GM23338 (cell line): ENCODE measurements around the gene LARGE1. TPM values are rescaled to one million over a fixed set of nuclear protein-coding genes. Genes with fewer than 3 reads are reported as not detected.

ENCODE experiments used
- ATAC-seq: fragments of 200-7000 bp; cut with Tn5 transposase; 3 replicates; pipeline ENCODE4 v1.9.1; 2020
- DNase-seq: peaks from one replicate; pipeline ENCODE4 v3.0.0-alpha.2; 2015; ENCODE audit warnings: low spot score
- H2AFZ ChIP-seq: fragments of 200-600 bp; sonication (generic); 2 replicates; pipeline ENCODE4 v1.8.0; 2016; ENCODE audit warnings: antibody characterized with exemption, mild to moderate bottlenecking, moderate library complexity
- H3F3A ChIP-seq: fragments of 200-600 bp; sonication (generic); replicated peaks from 2 replicates; pipeline ENCODE4 v1.8.0; 2017; ENCODE audit warnings: antibody characterized with exemption, mixed run types, low read depth
- H3K27ac ChIP-seq: fragments of 200-600 bp; sonication (generic); 2 replicates; pipeline ENCODE4 v1.6.1; 2016; ENCODE audit warnings: low read depth
- H3K27me3 ChIP-seq: fragments of 200-600 bp; sonication (generic); 2 replicates; pipeline ENCODE4 v1.8.0; 2016; ENCODE audit warnings: mild to moderate bottlenecking, mixed run types, moderate library complexity; ENCODE audit not compliant: insufficient read depth
- H3K36me3 ChIP-seq: fragments of 200-600 bp; sonication (generic); 2 replicates; pipeline ENCODE4 v1.8.0; 2016; ENCODE audit warnings: mild to moderate bottlenecking; ENCODE audit not compliant: insufficient read depth
- H3K4me1 ChIP-seq: fragments of 200-600 bp; sonication (generic); 2 replicates; pipeline ENCODE4 v1.8.0; 2016; ENCODE audit warnings: mild to moderate bottlenecking, moderate library complexity; ENCODE audit not compliant: insufficient read depth
- H3K4me2 ChIP-seq: fragments of 200-600 bp; sonication (generic); 2 replicates; pipeline ENCODE4 v1.7.1; 2017; ENCODE audit warnings: mixed run types
- H3K4me3 ChIP-seq: fragments of 200-600 bp; sonication (generic); 2 replicates; pipeline ENCODE4 v1.6.1; 2016; ENCODE audit warnings: mixed run types
- H3K79me2 ChIP-seq: fragments of 200-600 bp; sonication (generic); replicated peaks from 2 replicates; pipeline ENCODE4 v1.8.0; 2017; ENCODE audit warnings: mild to moderate bottlenecking; ENCODE audit not compliant: insufficient read depth
- H3K9me2 ChIP-seq: fragments of 200-600 bp; sonication (generic); 2 replicates; pipeline ENCODE4 v1.8.0; 2017; ENCODE audit not compliant: insufficient read depth
- H4K20me1 ChIP-seq: fragments of 200-600 bp; sonication (generic); replicated peaks from 2 replicates; pipeline ENCODE4 v1.8.0; 2017; ENCODE audit warnings: mild to moderate bottlenecking; ENCODE audit not compliant: insufficient read depth
- H3K27ac Mint-ChIP-seq: 2 replicates; pipeline ENCODE4 v1.8.0; 2020; ENCODE audit warnings: inconsistent platforms, mild to moderate bottlenecking, moderate library complexity, mixed read lengths
- H3K27me3 Mint-ChIP-seq: 3 replicates; pipeline ENCODE4 v1.8.0; 2022; ENCODE audit warnings: low read depth, mild to moderate bottlenecking, moderate library complexity, mixed read lengths, inconsistent platforms; ENCODE audit not compliant: insufficient read depth, poor library complexity
- H3K36me3 Mint-ChIP-seq: 3 replicates; pipeline ENCODE4 v1.8.0; 2021; ENCODE audit warnings: low read depth, mild to moderate bottlenecking, inconsistent platforms, moderate library complexity, mixed read lengths
- H3K4me1 Mint-ChIP-seq: 3 replicates; pipeline ENCODE4 v1.8.0; 2020; ENCODE audit warnings: mild to moderate bottlenecking, inconsistent platforms, mixed read lengths
- H3K4me3 Mint-ChIP-seq: 3 replicates; pipeline ENCODE4 v1.8.0; 2021; ENCODE audit warnings: moderate library complexity, mild to moderate bottlenecking, inconsistent platforms, mixed read lengths
- H3K9me3 Mint-ChIP-seq: 3 replicates; pipeline ENCODE4 v1.8.0; 2020; ENCODE audit warnings: moderate library complexity, mild to moderate bottlenecking, inconsistent platforms, mixed read lengths
- CREB1 ChIP-seq: fragments of 250-450 bp; sonication (Bioruptor Pico); IDR thresholded peaks from 2 replicates; pipeline ENCODE4 v1.5.0; 2020; ENCODE audit warnings: low read depth, mild to moderate bottlenecking, moderate library complexity
- EZH2 ChIP-seq: fragments of 200-600 bp; sonication (generic); IDR thresholded peaks from one replicate; pipeline ENCODE4 v1.8.0; 2017; ENCODE audit warnings: antibody characterized with exemption, mild to moderate bottlenecking, low read depth; ENCODE audit not compliant: unreplicated experiment
- STAT1 ChIP-seq: IDR thresholded peaks from one replicate; pipeline ENCODE4 v1.6.1; 2016; ENCODE audit warnings: antibody characterized with exemption; ENCODE audit not compliant: unreplicated experiment
- ZNF114 ChIP-seq: fragments of 250-450 bp; sonication (Bioruptor Pico); IDR thresholded peaks from 2 replicates; pipeline ENCODE4 v1.5.0; 2020; ENCODE audit warnings: mild to moderate bottlenecking, moderate library complexity
- polyA plus RNA-seq: library from polyadenylated mRNA; unstranded; fragments of >200 nt; fragmentation: Nextera tagmentation; extraction: Ambion mirVana; gene quantifications from 2 replicates; pipeline ENCODE4 v1.2.1, GENCODE V29; 2016
- total RNA-seq: library from RNA; depleted of rRNA; stranded (reverse); fragments of >200 nt; shearing (Covaris generic); gene quantifications from 2 replicates; pipeline ENCODE4 v1.2.3, GENCODE V29; 2014
- TF ChIP-seq, protein P1 (sequence below), 2 experiments: fragments of 200-600 bp in 1 of 2; sonication (generic) in 1 of 2; conservative IDR thresholded peaks; 2 replicates each; pipeline versions ENCODE4 v1.5.1 to v1.6.1; 2016 to 2017; ENCODE audit warnings: antibody characterized with exemption in 2 of 2, low read depth in 2 of 2, mild to moderate bottlenecking in 2 of 2, moderate library complexity in 1 of 2
- TF ChIP-seq, protein P2 (sequence below): IDR thresholded peaks from one replicate; pipeline ENCODE4 v1.6.1; 2018; ENCODE audit warnings: antibody characterized with exemption; ENCODE audit not compliant: unreplicated experiment
- TF ChIP-seq, protein P3 (sequence below): IDR thresholded peaks from 2 replicates; pipeline ENCODE4 v1.6.1; 2016; ENCODE audit warnings: antibody characterized with exemption

Gene LARGE1
- total and polyA plus RNA-seq, 2 experiments from 2014 or later, result 12.8 to 75.6 TPM

DNA sequence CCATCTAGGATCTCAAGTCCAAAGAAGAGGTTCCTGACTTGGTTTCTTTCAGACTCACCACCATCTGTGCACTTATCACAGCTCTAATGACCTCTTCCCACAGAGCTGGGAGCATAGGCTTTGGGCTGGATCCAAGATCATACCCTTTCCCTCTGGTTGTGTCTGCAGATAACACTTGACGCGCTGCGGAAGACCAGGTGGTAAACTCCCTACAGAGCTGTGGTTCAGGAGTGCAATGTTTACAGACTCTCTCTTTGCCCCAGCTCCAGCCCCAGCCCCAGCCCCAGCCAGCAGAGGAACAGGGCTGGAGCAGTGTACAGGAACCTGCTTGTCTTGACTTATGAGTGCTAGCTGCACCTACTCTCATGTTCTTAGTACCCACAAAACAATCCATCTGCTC is 587.7 kb downstream of the LARGE1 start (continued):
- TF ChIP-seq, protein P1, sequence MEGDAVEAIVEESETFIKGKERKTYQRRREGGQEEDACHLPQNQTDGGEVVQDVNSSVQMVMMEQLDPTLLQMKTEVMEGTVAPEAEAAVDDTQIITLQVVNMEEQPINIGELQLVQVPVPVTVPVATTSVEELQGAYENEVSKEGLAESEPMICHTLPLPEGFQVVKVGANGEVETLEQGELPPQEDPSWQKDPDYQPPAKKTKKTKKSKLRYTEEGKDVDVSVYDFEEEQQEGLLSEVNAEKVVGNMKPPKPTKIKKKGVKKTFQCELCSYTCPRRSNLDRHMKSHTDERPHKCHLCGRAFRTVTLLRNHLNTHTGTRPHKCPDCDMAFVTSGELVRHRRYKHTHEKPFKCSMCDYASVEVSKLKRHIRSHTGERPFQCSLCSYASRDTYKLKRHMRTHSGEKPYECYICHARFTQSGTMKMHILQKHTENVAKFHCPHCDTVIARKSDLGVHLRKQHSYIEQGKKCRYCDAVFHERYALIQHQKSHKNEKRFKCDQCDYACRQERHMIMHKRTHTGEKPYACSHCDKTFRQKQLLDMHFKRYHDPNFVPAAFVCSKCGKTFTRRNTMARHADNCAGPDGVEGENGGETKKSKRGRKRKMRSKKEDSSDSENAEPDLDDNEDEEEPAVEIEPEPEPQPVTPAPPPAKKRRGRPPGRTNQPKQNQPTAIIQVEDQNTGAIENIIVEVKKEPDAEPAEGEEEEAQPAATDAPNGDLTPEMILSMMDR (conservative IDR thresholded peaks at IDR 0.05; ENCODE audit: low read depth in 2 of 2), result no peak
- TF ChIP-seq EZH2 (no peak), STAT1 (no peak)
- TF ChIP-seq, protein P2, sequence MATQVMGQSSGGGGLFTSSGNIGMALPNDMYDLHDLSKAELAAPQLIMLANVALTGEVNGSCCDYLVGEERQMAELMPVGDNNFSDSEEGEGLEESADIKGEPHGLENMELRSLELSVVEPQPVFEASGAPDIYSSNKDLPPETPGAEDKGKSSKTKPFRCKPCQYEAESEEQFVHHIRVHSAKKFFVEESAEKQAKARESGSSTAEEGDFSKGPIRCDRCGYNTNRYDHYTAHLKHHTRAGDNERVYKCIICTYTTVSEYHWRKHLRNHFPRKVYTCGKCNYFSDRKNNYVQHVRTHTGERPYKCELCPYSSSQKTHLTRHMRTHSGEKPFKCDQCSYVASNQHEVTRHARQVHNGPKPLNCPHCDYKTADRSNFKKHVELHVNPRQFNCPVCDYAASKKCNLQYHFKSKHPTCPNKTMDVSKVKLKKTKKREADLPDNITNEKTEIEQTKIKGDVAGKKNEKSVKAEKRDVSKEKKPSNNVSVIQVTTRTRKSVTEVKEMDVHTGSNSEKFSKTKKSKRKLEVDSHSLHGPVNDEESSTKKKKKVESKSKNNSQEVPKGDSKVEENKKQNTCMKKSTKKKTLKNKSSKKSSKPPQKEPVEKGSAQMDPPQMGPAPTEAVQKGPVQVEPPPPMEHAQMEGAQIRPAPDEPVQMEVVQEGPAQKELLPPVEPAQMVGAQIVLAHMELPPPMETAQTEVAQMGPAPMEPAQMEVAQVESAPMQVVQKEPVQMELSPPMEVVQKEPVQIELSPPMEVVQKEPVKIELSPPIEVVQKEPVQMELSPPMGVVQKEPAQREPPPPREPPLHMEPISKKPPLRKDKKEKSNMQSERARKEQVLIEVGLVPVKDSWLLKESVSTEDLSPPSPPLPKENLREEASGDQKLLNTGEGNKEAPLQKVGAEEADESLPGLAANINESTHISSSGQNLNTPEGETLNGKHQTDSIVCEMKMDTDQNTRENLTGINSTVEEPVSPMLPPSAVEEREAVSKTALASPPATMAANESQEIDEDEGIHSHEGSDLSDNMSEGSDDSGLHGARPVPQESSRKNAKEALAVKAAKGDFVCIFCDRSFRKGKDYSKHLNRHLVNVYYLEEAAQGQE, result no peak

DNA sequence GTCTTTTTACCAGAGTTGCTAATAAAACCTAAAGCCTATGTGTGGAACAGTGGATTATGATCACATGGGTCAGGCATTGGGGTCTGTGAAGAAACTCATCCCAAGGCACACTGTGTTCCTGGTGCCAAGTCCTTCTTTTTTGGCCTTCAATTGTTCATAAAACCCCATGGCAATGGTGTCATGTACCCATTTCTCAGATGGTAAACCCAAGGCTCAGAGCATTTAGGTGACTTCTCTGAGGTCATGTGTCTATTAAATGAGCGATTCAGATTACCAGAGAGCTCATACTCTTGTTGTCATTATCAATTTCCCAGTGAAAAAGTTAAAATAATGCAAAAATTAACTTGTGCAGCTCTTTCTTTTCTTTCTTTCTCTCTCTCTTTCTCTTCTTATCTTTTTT is 589.3 kb downstream of the LARGE1 start:
- Histone ChIP-seq H3F3A (no peaks in the 10 kb centered on the region), H4K20me1 (no peaks in the 10 kb centered on the region; the same call in 1 of the 2 replicates), H3K36me3 (no peaks in the 10 kb centered on the region), H3K27ac (no peak overlapping the region), H2AFZ (no peak overlapping the region), H3K9me2 (no peaks in the 10 kb centered on the region), H3K4me1 (0 out of 2 replicates have a peak, but pooled peaks cover 3% of the 10 kb centered on the region), H3K79me2 (no peaks in the 10 kb centered on the region), H3K4me3 (no peak overlapping the region), H3K4me2 (no peak overlapping the region), H3K27me3 (no peaks in the 10 kb centered on the region)
- Mint-ChIP-seq H3K36me3 (peaks cover 26% of the 10 kb centered on the region), H3K9me3 (no peaks in the 10 kb centered on the region; the same call in 2 of the 3 replicates), H3K27ac (no peak overlapping the region), H3K4me3 (no peak overlapping the region), H3K4me1 (peaks cover 9% of the 10 kb centered on the region), H3K27me3 (peaks cover 17% of the 10 kb centered on the region)
- ATAC-seq (no peak), DNase-seq (no peak)
- TF ChIP-seq, protein P2, result no peak
- TF ChIP-seq STAT1 (no peak), ZNF114 (CRISPR knock-in tag) (no peak), EZH2 (no peak), CREB1 (CRISPR knock-in tag) (no peak)
- TF ChIP-seq, protein P3, sequence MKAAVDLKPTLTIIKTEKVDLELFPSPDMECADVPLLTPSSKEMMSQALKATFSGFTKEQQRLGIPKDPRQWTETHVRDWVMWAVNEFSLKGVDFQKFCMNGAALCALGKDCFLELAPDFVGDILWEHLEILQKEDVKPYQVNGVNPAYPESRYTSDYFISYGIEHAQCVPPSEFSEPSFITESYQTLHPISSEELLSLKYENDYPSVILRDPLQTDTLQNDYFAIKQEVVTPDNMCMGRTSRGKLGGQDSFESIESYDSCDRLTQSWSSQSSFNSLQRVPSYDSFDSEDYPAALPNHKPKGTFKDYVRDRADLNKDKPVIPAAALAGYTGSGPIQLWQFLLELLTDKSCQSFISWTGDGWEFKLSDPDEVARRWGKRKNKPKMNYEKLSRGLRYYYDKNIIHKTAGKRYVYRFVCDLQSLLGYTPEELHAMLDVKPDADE, result no peak
